Measurements from ENCODE around the gene PEAK1.

Gene PEAK1

GRCh38 chr15:77052556-77052955 lies 367.3 kb downstream of the PEAK1 start:
- Mint-ChIP-seq H3K4me1 (ENCODE audit: low read depth in 2 of 2) (peaks cover 0 to 7% of the 10 kb centered on the region in 2 donors), H3K4me3 (no peak overlapping the region), H3K36me3 (ENCODE audit: insufficient read depth) (peaks cover 8% of the 10 kb centered on the region), H3K27ac (no peak overlapping the region), H3K27me3 (no peaks in the 10 kb centered on the region), H3K9me3 (no peaks in the 10 kb centered on the region)
- no peak for ATAC-seq (replicated peaks)
- no peak for DNase-seq

Measured in effector memory CD8-positive, alpha-beta T cell (primary cell).